PC-3 (cell line): Measurements from ENCODE around the gene PANK1.

ENCODE experiments used
- CTCF ChIP-seq: fragments of 300-600 bp; sonication (generic); conservative IDR thresholded peaks from 2 replicates; pipeline ENCODE4 v1.5.1; 2017; ENCODE audit warnings: antibody characterized with exemption, low read depth, mild to moderate bottlenecking, low read length
- EZH2 ChIP-seq: fragments of 300-600 bp; sonication (generic); IDR thresholded peaks from one replicate; pipeline ENCODE4 v1.6.1; 2017; ENCODE audit warnings: antibody characterized with exemption, mild to moderate bottlenecking, low read length; ENCODE audit not compliant: unreplicated experiment
- EZH2phosphoT487 ChIP-seq: fragments of 300-600 bp; sonication (generic); IDR thresholded peaks from 2 replicates; pipeline ENCODE4 v1.6.1; 2018; ENCODE audit warnings: mild to moderate bottlenecking, antibody characterized with exemption, low read length, borderline replicate concordance

DNA sequence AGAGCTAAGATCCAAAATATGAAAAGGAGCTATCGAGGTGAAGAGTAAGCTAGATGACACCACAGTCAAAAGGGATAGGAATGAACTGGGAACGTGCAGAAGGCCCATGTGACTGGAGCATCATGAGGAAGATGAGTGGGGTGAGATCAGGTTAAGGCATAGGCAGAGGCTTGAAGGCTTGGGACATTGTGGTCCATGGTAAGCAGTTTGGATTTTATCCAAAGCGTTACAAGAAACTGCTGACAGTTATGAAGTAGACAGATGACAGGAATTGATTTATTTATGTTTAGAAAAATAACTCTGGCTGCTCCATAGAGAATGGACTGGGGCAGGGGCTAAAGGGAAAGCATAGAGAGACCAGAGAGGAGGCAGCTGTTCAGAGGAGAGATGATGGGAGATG is 18.1 kb upstream of the PANK1 start:
- TF ChIP-seq CTCF: no peak
- TF ChIP-seq EZH2: no peak
- no peak for TF ChIP-seq EZH2phosphoT487
